Smooth muscle cell (in vitro differentiated cells): ENCODE data around the gene GPBAR1. TPM values are rescaled to one million over a fixed set of nuclear protein-coding genes. Genes with fewer than 3 reads are reported as not detected.

Experiments
- DNase-seq: peaks from one replicate; lab custom pipeline; 2025; ENCODE audit not compliant: unreplicated experiment; lab: John Stamatoyannopoulos, UW
- H2AFZ ChIP-seq: fragments of 200-600 bp; sonication (generic); 2 replicates; pipeline ENCODE4 v1.6.0; 2016; ENCODE audit warnings: antibody characterized with exemption, low read depth, mild to moderate bottlenecking
- H3F3A ChIP-seq: fragments of 200-600 bp; sonication (generic); 2 replicates; pipeline ENCODE4 v1.6.0; 2017; ENCODE audit warnings: antibody characterized with exemption, low read depth
- H3K27ac ChIP-seq: fragments of 200-600 bp; sonication (generic); 2 replicates; pipeline ENCODE4 v1.5.1; 2016; ENCODE audit warnings: low read depth, mild to moderate bottlenecking
- H3K27me3 ChIP-seq: fragments of 200-600 bp; sonication (generic); 2 replicates; pipeline ENCODE4 v1.6.1; 2016; ENCODE audit warnings: low read depth, mild to moderate bottlenecking
- H3K36me3 ChIP-seq: fragments of 200-600 bp; sonication (generic); 2 replicates; pipeline ENCODE4 v1.5.1; 2016; ENCODE audit warnings: low read depth
- H3K4me1 ChIP-seq: fragments of 200-600 bp; sonication (generic); 2 replicates; pipeline ENCODE4 v1.5.1; 2016; ENCODE audit warnings: low read depth
- H3K4me2 ChIP-seq: fragments of 200-600 bp; sonication (generic); 2 replicates; pipeline ENCODE4 v1.6.0; 2016; ENCODE audit warnings: mild to moderate bottlenecking
- H3K4me3 ChIP-seq: fragments of 200-600 bp; sonication (generic); 2 replicates; pipeline ENCODE4 v1.5.1; 2016; ENCODE audit warnings: mild to moderate bottlenecking
- H3K79me2 ChIP-seq: fragments of 200-600 bp; sonication (generic); 2 replicates; pipeline ENCODE4 v1.6.0; 2016; ENCODE audit warnings: low read depth, mild to moderate bottlenecking
- H3K9ac ChIP-seq: fragments of 200-600 bp; sonication (generic); 2 replicates; pipeline ENCODE4 v1.6.0; 2016; ENCODE audit warnings: low read depth
- H3K9me3 ChIP-seq: fragments of 200-600 bp; sonication (generic); replicated peaks from 2 replicates; pipeline ENCODE4 v1.5.1; 2016; ENCODE audit warnings: low read depth
- H4K20me1 ChIP-seq: fragments of 200-600 bp; sonication (generic); 2 replicates; pipeline ENCODE4 v1.6.0; 2016; ENCODE audit warnings: low read depth
- CTCF ChIP-seq: fragments of 200-600 bp; sonication (generic); IDR thresholded peaks from 2 replicates; pipeline ENCODE4 v1.5.1; 2017; ENCODE audit warnings: borderline replicate concordance, mild to moderate bottlenecking, antibody characterized with exemption; ENCODE audit not compliant: insufficient read depth, poor library complexity, severe bottlenecking
- WGBS: methylation state at CpG from one replicate; pipeline ENCODE4 v1.1.7; 2016; ENCODE audit warnings: low lambda C conversion rate; 5-methylcytosine and 5-hydroxymethylcytosine counted together
- polyA plus RNA-seq: library from polyadenylated mRNA; unstranded; fragments of >200 nt; fragmentation: Nextera tagmentation; extraction: Ambion mirVana; gene quantifications from 2 replicates; pipeline ENCODE4 v1.2.1, GENCODE V29; 2016
- total RNA-seq: library from RNA; depleted of rRNA; stranded (reverse); fragments of >200 nt; gene quantifications from 2 replicates; pipeline ENCODE4 v1.2.3, GENCODE V29; 2014

Gene GPBAR1
- total and polyA plus RNA-seq, 2 experiments from 2014 or later = 1.3 to 1.6 TPM

DNA sequence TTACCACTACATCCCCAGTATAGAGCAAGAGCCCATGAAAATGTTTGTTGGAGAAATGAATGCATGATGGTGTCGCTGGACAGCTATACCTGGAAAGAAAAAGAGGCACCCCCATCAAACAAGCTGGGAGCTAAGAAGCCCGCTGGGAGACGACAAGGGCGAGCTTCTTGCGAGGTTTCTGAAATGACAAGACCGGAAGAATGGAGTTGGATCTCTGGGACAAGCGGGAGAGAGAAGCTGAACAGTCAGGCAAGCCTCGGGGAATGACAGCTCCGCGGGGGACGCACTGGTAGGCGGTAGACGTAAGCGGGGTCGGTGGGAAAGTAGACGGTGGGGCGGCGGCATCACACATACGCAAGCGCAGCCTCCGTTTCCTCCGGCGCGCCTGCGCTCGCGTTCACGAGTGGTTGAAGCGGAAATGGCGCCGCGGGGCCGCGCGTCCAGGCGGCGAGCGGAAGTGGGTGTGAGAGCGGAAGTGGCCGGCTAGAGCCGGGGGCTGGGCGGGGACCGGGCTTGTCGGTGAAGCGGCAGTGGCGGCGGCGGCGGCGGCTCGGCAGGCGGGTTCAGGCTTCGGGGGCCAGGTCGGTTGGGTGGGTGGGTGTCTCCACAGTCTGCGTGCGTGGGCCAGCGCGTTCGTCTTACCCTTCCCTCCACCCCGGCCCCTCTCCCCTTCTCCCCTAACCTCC is 44.0 kb upstream of the GPBAR1 start, which contains the start of gene ARPC2:
TSS of gene ARPC2 (plus strand) at position 516 of the 686 bp plus-strand sequence. CDS start 282 bp downstream, outside the sequence.
- H3F3A ChIP-seq = peaks cover 15% of the 10 kb centered on the region
- WGBS = under 1% methylated on average over 31 of the region's 60 CpGs
- no peak for TF ChIP-seq CTCF
- peak within 1 kb of the TSS; percentile 99 for H3K4me3 ChIP-seq
- H3K27me3 ChIP-seq = no peaks in the 10 kb centered on the region
- peaks cover 46% of the 10 kb centered on the region for H4K20me1 ChIP-seq
- peak within 1 kb of the TSS; percentile 96 for H3K4me2 ChIP-seq
- H2AFZ ChIP-seq = peak within 1 kb of the TSS; percentile 78
- peaks cover 48% of the 10 kb centered on the region for H3K79me2 ChIP-seq
- peak within 1 kb of the TSS; percentile 97 for H3K9ac ChIP-seq
- no peaks in the 10 kb centered on the region for H3K9me3 ChIP-seq
- no peaks in the 10 kb centered on the region for H3K36me3 ChIP-seq
- peaks cover 28% of the 10 kb centered on the region for H3K4me1 ChIP-seq
- H3K27ac ChIP-seq = peak within 1 kb of the TSS; percentile 97
- DNase-seq = peak; percentile 84

- peak overlapping the region; percentile 97 for H3K27ac ChIP-seq
- peak overlapping the region; percentile 96 for H3K4me2 ChIP-seq
- H3K4me3 ChIP-seq = peak overlapping the region; percentile 99
- peak; percentile 38 for DNase-seq
- no peaks in the 10 kb centered on the region for H3K9me3 ChIP-seq
- H3K79me2 ChIP-seq = peaks cover 56% of the 10 kb centered on the region
- H2AFZ ChIP-seq = no peak overlapping the region
- peaks cover 23% of the 10 kb centered on the region for H3F3A ChIP-seq
- peaks cover 53% of the 10 kb centered on the region for H4K20me1 ChIP-seq
- H3K36me3 ChIP-seq = no peaks in the 10 kb centered on the region
- TF ChIP-seq CTCF = no peak
- peak overlapping the region; percentile 97 for H3K9ac ChIP-seq
- H3K27me3 ChIP-seq = no peaks in the 10 kb centered on the region
- WGBS = 1% methylated on average over 46 of the region's 47 CpGs
- H3K4me1 ChIP-seq = peaks cover 28% of the 10 kb centered on the region
Measured at GRCh38 chr2:218217360-218218267, 43.2 kb upstream of the GPBAR1 start.

GRCh38 chr2:218218268-218219185 is 42.3 kb upstream of the GPBAR1 start:
- no peak for DNase-seq
- Histone ChIP-seq H2AFZ (no peak overlapping the region), H3K4me2 (peak overlapping the region; percentile 96), H4K20me1 (peaks cover 63% of the 10 kb centered on the region), H3K79me2 (peaks cover 65% of the 10 kb centered on the region), H3K27me3 (no peaks in the 10 kb centered on the region), H3K4me3 (peak overlapping the region; percentile 99), H3K4me1 (peaks cover 28% of the 10 kb centered on the region), H3K36me3 (no peaks in the 10 kb centered on the region), H3F3A (peaks cover 30% of the 10 kb centered on the region), H3K9me3 (no peaks in the 10 kb centered on the region), H3K27ac (peak overlapping the region; percentile 97), H3K9ac (peak overlapping the region; percentile 97)
- no peak for TF ChIP-seq CTCF
- WGBS = 6% methylated on average over 4 of the region's 4 CpGs
